Measurements from ENCODE around the gene TNS4.

Gene TNS4

GRCh38 chr17:40471846-40472732, 29.3 kb downstream of the TNS4 start:
- DNase-seq (ENCODE audit: low spot score) = no peak

- no peak for DNase-seq (ENCODE audit: low spot score)
Observed at GRCh38 chr17:40470932-40471828, 30.2 kb downstream of the TNS4 start.

DNA sequence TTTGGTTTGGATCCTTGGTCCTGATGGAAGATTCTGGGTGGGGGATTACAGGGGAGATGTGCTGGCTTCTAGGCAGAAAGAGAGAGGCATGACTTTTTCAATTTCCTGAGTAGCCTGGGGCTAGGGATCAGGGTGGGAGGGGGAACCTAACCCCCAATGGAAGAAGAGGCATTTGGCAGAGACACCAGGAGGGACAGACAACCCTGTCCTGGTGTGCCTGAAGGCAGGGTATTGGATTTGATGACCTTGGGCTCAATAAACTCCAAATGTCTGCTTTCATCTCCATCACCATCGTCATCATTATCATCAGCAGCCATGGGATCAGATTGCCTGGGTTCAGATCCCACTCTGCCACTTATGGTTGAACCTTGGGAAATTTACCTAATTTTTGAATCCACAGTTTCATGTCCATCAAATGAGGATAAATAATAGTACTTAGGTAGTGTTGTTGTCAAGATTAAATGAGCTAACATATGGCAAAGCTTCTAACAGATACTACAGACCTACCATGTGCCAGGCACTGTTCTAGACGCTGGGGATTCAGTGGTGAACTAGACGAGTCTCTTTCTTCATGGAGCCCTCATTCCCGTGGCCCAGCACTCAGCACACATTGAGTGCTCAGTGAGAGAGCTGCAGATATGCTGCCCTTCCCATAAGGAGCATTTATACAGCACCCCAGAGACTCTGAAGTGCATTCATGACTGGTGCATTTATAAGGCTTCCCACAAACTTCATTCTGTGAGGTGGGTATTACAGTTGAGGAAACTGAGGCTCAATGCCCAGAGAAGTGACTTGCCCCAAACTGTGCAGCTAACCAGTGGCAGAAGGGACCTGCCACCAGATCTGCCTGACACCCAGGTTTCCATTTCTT, 31.4 kb downstream of the TNS4 start:
- no peak for DNase-seq (ENCODE audit: low spot score)

DNA sequence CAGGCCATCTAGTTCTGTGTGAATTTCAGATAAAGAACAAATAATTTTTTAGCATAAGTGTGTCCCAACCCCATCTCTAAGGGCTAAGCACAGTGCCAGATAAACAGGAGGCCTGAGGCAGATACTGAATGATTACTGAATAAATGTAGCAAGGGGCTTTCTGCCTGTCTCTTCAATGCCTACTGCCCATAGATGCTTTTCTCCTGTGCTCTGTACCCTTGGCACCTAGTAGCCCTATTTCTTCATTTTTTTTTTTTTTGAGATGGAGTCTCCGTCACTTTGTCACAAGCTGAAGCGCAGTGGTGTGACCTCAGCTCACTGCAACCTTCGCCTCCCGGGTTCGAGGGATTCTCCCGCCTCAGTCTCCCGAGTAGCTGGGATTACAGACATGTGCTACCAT, 32.9 kb downstream of the TNS4 start:
- no peak for DNase-seq (ENCODE audit: low spot score)

GRCh38 chr17:40467281-40467867, 34.0 kb downstream of the TNS4 start:
- no peak for DNase-seq (ENCODE audit: low spot score)

DNA sequence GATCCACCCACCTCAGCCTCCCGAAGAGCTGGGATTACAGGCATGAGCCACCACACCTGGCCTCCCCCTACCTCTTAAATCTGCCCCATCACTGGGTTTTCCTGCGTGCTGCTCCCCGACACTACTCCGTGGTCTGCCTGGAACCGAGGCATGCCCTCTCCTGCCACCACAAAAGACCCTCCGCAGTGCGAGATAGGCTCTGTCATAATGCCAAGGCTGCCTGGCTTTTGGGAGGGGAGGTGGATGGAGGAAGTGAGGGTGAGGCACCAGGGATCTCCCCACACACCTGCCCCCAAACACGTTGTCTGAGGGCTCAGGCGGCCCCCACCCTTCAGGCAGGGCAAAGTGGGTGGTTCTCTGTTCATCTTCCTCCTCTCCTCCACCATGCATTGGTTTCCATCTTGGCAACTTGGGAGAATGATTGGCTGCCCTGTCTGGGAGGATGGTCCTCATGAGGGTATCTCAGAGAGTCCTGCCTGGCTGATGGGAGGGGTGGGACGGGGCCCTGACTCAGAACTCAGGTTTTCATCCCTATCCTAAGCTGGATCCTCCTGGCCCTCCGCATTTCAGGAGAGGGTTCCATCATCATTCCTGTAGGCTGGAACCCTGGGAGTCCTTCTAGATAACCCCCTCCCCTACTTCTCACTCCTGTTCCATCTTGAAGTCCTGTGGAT, 35.0 kb downstream of the TNS4 start:
- DNase-seq (ENCODE audit: low spot score) = no peak

DNA sequence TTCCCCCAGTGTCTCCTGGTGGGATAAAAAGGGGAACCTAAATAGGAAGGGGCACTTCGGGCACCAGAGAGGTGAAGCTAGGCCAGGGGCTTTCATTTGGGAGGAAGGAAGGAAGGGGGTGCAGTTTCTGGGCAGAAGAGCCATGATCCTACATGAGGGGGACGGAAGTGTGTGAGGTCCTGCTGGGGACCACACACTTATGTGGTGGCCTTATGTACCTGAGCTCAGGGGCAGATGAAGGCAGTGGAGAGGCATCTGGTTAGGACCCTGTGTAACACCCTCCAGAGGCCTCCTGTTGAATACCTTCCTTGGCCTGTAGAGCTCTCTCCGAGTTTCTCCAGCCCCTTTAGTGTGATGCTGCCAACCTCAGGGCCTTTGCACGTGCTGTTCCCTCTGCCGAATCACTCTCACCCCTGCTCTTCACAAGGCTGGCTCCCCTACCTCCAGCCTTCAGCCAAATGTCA, 37.0 kb downstream of the TNS4 start:
- no peak for DNase-seq (ENCODE audit: low spot score)

- no peak for DNase-seq (ENCODE audit: low spot score)
Observed at GRCh38 chr17:40463122-40463550, 38.3 kb downstream of the TNS4 start.

DNA sequence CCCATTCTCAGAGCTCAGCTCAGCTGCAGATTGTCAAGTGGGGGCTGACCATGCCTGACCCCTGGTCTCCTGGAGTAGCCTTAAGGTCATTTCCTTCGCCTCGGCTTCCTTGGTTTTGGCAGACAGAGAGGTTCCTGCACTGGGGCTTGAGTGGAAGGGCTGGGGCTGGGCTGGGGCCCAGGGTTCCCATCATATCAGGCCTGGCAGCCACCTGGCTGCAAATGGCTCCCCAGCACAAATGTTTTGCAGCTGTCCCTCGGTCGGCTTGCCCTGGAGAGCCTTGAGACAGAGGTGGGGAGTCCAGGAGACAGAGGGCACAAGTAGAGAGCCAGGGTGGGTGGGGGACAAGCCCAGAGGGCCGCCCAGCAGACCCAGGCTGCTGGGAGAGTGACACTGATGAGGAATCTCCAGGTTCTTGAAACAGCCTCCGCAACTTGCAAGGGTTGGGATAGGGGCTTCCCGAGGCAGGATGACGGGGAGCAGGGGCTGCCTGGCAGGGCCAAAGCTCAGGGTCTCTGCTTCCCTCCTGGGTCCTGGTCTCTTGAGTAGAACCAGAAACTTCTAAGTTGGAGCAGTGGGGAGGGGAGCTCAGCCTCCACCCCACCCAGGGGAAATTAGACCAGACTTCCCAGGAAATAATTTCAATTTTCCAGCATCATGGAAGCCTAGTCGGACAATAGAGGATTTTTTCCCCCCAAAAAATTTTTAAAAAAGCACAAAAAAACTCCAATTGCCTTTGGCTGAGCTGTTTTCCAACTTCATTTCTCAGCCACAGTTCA, 38.9 kb downstream of the TNS4 start:
- DNase-seq (ENCODE audit: low spot score) = no peak

- DNase-seq (ENCODE audit: low spot score) = no peak
Observed at GRCh38 chr17:40461732-40462342, 39.6 kb downstream of the TNS4 start.

GRCh38 chr17:40460968-40461731, 40.3 kb downstream of the TNS4 start:
- DNase-seq (ENCODE audit: low spot score) = no peak

- DNase-seq (ENCODE audit: low spot score) = no peak
Observed at GRCh38 chr17:40460604-40460967, 40.8 kb downstream of the TNS4 start.

GRCh38 chr17:40459636-40460603, 41.5 kb downstream of the TNS4 start:
- no peak for DNase-seq (ENCODE audit: low spot score)

GRCh38 chr17:40458851-40459482, 42.5 kb downstream of the TNS4 start:
- DNase-seq (ENCODE audit: low spot score) = no peak

DNA sequence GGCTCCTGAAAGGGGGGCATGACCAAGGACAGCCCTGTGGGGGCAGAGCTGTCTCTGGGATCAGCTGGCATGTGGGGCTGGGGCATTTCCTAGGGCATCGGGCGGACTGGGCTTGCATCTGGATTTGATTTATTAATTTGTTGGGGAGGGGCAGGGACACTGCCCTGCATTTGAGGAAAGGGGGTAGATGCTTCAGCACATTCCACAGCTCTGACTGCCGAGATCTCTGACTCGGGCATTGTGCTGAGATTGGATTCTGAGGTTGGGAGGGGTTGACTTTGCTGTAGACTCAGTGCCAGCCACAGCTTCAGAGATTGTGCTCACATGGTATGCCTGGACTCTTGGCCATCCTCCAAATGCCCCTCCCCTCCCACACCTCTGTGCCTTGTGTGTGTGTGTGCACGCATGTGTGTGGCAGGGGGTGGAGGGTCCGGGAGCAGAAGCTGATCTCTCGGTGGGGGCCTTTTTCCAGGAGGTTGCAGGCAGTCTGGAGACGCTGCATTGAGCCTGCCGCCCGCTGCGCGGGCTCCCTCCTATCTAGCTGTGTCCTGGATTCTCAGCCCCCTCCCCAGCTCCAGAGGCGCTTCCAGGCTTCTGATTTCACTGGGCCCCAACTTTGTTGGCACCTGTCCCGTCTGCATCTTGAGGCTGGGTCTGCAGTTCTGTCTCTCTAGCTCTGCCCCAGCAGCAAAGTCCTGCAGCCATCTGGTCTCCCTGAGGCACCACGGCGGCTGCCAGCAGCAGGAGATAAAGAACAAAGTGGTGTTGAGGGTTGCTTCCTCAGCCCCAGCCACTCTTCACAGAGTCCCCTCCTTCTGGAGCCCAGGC, 43.2 kb downstream of the TNS4 start:
- DNase-seq (ENCODE audit: low spot score) = no peak

DNA sequence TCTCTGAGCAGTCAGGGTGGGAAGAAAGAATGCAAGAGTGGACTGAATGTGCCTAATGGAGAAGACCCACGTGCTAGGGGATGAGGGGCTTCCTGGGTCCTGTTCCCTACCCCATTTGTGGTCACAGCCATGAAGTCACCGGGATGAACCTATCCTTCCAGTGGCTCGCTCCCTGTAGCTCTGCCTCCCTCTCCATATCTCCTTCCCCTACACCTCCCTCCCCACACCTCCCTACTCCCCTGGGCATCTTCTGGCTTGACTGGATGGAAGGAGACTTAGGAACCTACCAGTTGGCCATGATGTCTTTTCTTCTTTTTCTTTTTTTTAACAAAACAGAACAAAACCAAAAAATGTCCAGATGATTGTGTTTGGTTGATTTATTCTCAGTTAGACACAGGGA, 44.1 kb downstream of the TNS4 start:
- no peak for DNase-seq (ENCODE audit: low spot score)
